Fibroblast of pulmonary artery (primary cell): ENCODE results near the gene UNC80.

ENCODE experiments used
- DNase-seq: peaks from one replicate; pipeline ENCODE4 v3.0.0-alpha.2; 2010; ENCODE audit warnings: low read depth
- H3K4me3 ChIP-seq: replicated peaks from 2 replicates; pipeline ENCODE4 v1.5.1; 2011; ENCODE audit warnings: low read depth, mild to moderate bottlenecking, control low read depth, low read length, moderate library complexity
- TF ChIP-seq, protein P1 (sequence below): IDR thresholded peaks from 2 replicates; pipeline ENCODE4 v1.5.1; 2011; ENCODE audit warnings: mild to moderate bottlenecking, control low read depth, low read length, inconsistent platforms; ENCODE audit errors: missing control alignments

UNC80 gene

DNA sequence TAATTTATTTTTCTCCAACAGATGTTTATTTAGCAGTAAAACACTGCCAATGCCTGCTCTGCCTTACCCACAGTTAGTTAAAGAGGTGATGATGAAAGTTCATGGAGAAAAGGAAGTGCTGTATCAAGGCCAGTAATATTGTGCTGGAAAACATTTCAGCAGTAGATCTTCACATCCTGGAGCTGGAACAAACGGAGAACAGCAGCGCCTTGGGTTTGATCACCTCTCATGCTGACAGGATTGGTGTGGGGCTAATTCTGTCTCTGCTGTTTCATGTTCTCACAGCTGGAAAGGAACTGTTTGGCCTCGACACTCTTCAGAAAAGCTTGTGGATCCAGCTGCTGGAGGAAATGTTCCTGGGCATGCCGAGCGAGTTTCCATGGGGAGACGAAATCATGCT lies 169.3 kb downstream of the UNC80 start:
- H3K4me3 ChIP-seq: no peak overlapping the region
- TF ChIP-seq, protein P1, sequence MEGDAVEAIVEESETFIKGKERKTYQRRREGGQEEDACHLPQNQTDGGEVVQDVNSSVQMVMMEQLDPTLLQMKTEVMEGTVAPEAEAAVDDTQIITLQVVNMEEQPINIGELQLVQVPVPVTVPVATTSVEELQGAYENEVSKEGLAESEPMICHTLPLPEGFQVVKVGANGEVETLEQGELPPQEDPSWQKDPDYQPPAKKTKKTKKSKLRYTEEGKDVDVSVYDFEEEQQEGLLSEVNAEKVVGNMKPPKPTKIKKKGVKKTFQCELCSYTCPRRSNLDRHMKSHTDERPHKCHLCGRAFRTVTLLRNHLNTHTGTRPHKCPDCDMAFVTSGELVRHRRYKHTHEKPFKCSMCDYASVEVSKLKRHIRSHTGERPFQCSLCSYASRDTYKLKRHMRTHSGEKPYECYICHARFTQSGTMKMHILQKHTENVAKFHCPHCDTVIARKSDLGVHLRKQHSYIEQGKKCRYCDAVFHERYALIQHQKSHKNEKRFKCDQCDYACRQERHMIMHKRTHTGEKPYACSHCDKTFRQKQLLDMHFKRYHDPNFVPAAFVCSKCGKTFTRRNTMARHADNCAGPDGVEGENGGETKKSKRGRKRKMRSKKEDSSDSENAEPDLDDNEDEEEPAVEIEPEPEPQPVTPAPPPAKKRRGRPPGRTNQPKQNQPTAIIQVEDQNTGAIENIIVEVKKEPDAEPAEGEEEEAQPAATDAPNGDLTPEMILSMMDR: no peak
- DNase-seq: no peak

- DNase-seq: no peak
- H3K4me3 ChIP-seq: no peak overlapping the region
- TF ChIP-seq, protein P1: no peak
Observed at GRCh38 chr2:209942426-209942825, 170.8 kb downstream of the UNC80 start.

GRCh38 chr2:209942936-209943605 lies 171.4 kb downstream of the UNC80 start:
- TF ChIP-seq, protein P1: no peak
- no peak overlapping the region for H3K4me3 ChIP-seq
- DNase-seq: peak; percentile 51

DNA sequence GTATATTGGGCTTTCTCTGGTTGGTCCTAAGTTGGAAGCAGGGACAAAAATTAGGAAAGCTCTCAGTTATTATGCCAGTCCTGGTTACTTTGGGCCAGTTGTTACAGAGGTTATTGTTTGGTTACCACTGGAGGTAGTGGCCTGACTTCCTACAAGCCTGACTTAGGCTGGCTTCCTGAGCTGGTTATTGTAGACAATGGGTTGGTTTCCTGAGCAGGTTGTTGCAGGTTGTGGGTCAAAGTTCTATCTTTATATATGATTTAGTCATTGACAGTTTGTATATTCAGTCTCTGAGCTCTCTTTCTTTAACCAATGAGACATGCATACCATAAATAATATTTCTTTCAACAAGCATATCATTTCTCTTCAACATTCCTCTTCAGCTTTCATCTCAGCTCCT lies 172.1 kb downstream of the UNC80 start:
- no peak overlapping the region for H3K4me3 ChIP-seq
- DNase-seq: no peak
- TF ChIP-seq, protein P1: no peak

DNA sequence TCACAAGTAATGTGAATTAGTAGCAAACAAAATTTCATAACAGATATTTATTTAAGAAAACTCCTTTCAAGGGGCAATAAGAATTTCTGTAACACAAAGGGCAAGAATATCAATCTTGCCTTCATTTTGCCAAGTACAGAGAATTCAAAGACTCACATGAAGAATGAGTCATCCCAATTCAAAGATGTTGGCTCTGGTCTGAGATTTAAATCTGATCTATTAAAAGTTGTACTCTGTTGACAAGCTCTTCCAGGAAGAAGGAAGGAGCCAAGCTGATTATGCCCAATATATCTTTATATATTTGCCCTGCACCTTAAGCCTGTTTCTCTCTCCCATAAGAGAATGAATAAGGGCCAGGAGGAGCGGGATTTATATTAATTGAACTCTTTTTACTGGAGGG lies 174.9 kb downstream of the UNC80 start:
- no peak for DNase-seq
- H3K4me3 ChIP-seq: no peak overlapping the region
- TF ChIP-seq, protein P1: no peak

DNA sequence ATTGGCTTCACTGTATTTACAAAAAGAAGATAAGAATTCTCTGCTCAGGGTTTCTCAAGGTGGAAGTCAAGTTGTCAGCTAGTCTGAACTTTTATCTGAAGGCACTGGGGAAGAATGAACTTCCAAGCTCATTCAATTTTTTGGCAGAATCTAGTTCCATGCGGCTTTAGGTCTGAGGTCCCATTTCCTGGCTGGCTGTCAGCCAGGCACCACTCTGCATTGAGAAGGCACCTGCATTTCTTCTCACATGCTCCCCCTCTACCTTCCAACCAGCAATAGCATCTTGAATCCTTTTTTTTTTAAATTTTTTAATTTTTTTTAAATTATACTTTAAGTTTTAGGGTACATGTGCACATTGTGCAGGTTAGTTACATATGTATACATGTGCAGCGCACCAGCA lies 184.6 kb downstream of the UNC80 start:
- no peak overlapping the region for H3K4me3 ChIP-seq
- TF ChIP-seq, protein P1: no peak
- DNase-seq: no peak

DNA sequence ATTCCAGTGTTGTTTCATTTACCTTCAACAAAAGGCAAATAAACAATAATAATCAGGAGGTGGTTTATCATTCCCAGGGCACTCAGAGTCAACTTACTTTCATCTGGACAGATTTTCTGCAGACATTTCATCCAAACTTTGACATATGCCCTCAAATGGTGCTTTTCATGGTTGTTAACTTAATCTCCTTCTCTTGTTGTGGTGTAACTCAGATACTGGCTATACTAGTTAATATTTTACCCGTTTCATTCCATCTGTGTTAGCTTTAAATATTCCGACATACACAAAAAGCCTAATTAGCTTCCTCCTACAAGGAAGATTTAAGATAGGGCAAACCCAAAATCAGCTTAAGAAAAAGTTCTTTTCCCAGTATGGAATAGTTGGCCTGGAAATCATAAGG lies 186.4 kb downstream of the UNC80 start:
- DNase-seq: no peak

More for the DNA sequence above, 186.4 kb downstream of the UNC80 start:
- TF ChIP-seq, protein P1: no peak
- no peak overlapping the region for H3K4me3 ChIP-seq
